Neural crest cell (in vitro differentiated cells): ENCODE data around the gene NUCKS1. TPM values are rescaled to one million over a fixed set of nuclear protein-coding genes. Genes with fewer than 3 reads are reported as not detected.
"Not testable (repeated sequence)": the region's sequence is repeated elsewhere in the genome, so short reads cannot be mapped to it uniquely, and the experiment has no call there.

ENCODE experiments used
- DNase-seq: peaks from one replicate; pipeline ENCODE4 v3.0.0; 2021; ENCODE audit warnings: low read depth, mixed read lengths, low spot score
- H3K27ac Mint-ChIP-seq: one replicate; pipeline ENCODE4 v1.8.0; 2021; ENCODE audit warnings: mild to moderate bottlenecking, mixed read lengths; ENCODE audit not compliant: unreplicated experiment
- H3K27me3 Mint-ChIP-seq: 2 replicates; pipeline ENCODE4 v1.8.0; 2021; ENCODE audit warnings: low read depth, mild to moderate bottlenecking, mixed read lengths
- H3K36me3 Mint-ChIP-seq: 2 replicates; pipeline ENCODE4 v1.8.0; 2021; ENCODE audit warnings: low read depth, mild to moderate bottlenecking, mixed read lengths
- H3K4me1 Mint-ChIP-seq: 2 replicates; pipeline ENCODE4 v1.8.0; 2021; ENCODE audit warnings: mixed read lengths
- H3K4me3 Mint-ChIP-seq: one replicate; pipeline ENCODE4 v1.8.0; 2021; ENCODE audit warnings: mild to moderate bottlenecking, mixed read lengths
- H3K9me3 Mint-ChIP-seq: 2 replicates; pipeline ENCODE4 v1.8.0; 2021; ENCODE audit warnings: mixed read lengths
- total RNA-seq: library from RNA; stranded (reverse); gene quantifications from 2 replicates; pipeline ENCODE4 v1.2.1, GENCODE V29; 2021
- TF ChIP-seq, protein P1 (sequence below): fragments of 200-600 bp; sonication (generic); conservative IDR thresholded peaks from 2 replicates; pipeline ENCODE4 v1.5.0; 2021; ENCODE audit warnings: antibody characterized with exemption, mild to moderate bottlenecking

Gene NUCKS1
- total RNA-seq, 1 donor from 2014 or later: 440 TPM

DNA sequence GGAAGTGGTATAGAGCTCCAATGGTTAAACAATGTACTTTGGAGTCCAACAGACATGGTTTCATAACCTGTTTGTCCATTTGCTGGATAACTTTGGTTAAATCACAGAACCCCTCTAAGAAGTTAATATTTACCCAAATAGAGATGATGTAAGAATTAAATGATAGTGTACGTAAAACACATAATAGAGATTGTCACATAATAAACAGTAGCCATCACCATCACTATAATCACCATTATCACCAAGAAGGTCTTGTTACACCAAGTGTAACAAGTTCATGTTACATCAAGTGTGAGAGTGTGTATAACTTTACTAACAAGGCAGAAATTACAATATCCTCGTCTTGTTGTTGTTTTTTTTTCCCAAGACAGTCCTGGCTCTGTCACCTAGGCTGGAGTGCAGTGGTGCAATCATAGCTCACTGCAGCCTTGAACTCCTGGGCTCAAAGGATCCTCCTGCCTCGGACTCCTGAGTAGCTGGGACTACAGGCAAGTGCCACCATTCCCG, 23.3 kb downstream of the NUCKS1 start:
- H3K4me1 Mint-ChIP-seq: peaks cover 4% of the 10 kb centered on the region
- H3K27me3 Mint-ChIP-seq: no peaks in the 10 kb centered on the region
- no peak overlapping the region for H3K27ac Mint-ChIP-seq
- no peak overlapping the region for H3K4me3 Mint-ChIP-seq
- no peaks in the 10 kb centered on the region for H3K9me3 Mint-ChIP-seq
- TF ChIP-seq, protein P1, sequence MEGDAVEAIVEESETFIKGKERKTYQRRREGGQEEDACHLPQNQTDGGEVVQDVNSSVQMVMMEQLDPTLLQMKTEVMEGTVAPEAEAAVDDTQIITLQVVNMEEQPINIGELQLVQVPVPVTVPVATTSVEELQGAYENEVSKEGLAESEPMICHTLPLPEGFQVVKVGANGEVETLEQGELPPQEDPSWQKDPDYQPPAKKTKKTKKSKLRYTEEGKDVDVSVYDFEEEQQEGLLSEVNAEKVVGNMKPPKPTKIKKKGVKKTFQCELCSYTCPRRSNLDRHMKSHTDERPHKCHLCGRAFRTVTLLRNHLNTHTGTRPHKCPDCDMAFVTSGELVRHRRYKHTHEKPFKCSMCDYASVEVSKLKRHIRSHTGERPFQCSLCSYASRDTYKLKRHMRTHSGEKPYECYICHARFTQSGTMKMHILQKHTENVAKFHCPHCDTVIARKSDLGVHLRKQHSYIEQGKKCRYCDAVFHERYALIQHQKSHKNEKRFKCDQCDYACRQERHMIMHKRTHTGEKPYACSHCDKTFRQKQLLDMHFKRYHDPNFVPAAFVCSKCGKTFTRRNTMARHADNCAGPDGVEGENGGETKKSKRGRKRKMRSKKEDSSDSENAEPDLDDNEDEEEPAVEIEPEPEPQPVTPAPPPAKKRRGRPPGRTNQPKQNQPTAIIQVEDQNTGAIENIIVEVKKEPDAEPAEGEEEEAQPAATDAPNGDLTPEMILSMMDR: no peak
- no peak for DNase-seq
- H3K36me3 Mint-ChIP-seq: peaks cover 12% of the 10 kb centered on the region

DNA sequence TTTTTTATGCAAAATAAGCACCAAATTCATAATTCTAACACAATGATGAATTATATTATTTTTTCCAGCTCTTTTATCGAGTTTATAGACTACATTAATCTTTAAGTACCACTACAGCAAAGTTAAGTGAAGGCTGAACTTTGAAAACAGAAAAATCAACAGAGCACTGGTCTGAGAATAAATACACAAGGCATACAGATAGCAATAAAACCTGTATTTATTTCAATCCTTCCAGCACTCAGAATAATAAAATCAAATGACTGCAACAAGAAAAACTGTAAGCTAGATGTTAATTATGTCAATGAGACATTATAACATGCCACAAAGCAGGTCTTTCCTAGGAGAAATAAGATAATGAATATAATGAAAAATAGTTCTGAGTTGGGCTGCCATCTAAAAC, 24.5 kb downstream of the NUCKS1 start:
- Mint-ChIP-seq H3K9me3 (no peaks in the 10 kb centered on the region), H3K27me3 (no peaks in the 10 kb centered on the region), H3K27ac (no peak overlapping the region), H3K36me3 (peaks cover 9% of the 10 kb centered on the region), H3K4me1 (peaks cover under 1% of the 10 kb centered on the region), H3K4me3 (no peak overlapping the region)
- TF ChIP-seq, protein P1: no peak
- no peak for DNase-seq

DNA sequence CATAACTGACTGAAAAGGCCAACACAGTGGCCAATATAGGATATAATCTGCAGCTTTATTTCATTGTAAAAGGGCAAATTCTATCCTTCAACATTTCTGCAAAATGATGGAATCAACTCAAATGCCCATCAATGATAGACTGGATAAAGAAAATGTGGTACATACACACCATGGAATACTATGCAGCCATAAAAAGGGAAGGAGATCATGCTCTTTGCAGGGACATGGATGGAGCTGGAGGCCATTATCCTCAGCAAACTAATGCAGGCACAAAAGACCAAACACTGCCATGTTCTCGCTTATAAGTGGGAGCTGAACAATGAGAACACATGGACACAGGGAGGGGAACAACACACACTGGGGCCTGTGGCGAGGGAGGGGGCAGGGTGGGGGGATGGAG, 29.2 kb downstream of the NUCKS1 start:
- not testable (repeated sequence) for H3K4me1 Mint-ChIP-seq, H3K9me3 Mint-ChIP-seq, H3K27me3 Mint-ChIP-seq, DNase-seq, H3K27ac Mint-ChIP-seq, H3K4me3 Mint-ChIP-seq
- peaks cover 18% of the 10 kb centered on the region for H3K36me3 Mint-ChIP-seq

DNA sequence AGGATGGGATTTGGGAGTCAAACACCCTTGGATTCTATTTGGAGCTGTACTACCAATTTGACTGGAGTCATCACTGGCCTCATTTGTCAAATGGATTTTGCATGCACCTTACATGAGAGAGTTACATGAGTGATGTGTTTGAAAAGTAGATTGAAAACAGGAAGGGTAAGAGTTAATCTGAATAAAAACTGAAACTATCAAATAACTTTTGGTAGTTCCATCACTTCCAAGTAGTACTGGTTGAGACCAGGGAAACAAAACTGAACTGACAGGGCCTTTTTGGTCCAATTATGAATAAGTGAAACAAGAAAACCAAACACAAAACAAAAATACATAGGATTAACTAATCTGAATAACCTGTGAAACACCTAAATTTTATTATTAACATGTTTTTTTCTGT, 30.2 kb downstream of the NUCKS1 start:
- Mint-ChIP-seq H3K4me1 (peaks cover 3% of the 10 kb centered on the region), H3K27ac (no peak overlapping the region), H3K27me3 (no peaks in the 10 kb centered on the region), H3K9me3 (no peaks in the 10 kb centered on the region), H3K4me3 (no peak overlapping the region), H3K36me3 (peaks cover 23% of the 10 kb centered on the region)
- TF ChIP-seq, protein P1: no peak
- DNase-seq: no peak

DNA sequence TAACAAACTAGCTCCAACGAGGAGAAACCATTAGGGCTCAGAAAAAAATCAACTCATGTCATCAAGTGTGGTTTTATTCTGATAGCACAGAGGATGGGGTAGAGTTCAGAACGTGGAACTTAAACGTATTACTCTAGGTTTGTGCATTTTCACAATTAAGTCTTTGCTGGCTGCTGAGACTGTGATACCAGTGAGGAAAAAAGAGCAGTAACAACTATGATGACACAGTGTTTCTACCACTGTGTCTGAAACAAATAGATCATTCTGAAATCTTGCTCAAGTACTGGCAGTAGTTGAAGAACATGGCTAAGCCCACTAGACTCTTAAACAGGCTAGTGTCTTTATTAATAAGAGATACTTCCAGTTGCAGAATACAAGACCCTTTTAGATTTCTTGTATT, 31.0 kb downstream of the NUCKS1 start:
- no peak for DNase-seq
- TF ChIP-seq, protein P1: no peak
- Mint-ChIP-seq H3K27ac (no peak overlapping the region), H3K9me3 (no peaks in the 10 kb centered on the region), H3K4me1 (peaks cover 11% of the 10 kb centered on the region), H3K4me3 (no peak overlapping the region), H3K36me3 (peaks cover 25% of the 10 kb centered on the region), H3K27me3 (no peaks in the 10 kb centered on the region)

DNA sequence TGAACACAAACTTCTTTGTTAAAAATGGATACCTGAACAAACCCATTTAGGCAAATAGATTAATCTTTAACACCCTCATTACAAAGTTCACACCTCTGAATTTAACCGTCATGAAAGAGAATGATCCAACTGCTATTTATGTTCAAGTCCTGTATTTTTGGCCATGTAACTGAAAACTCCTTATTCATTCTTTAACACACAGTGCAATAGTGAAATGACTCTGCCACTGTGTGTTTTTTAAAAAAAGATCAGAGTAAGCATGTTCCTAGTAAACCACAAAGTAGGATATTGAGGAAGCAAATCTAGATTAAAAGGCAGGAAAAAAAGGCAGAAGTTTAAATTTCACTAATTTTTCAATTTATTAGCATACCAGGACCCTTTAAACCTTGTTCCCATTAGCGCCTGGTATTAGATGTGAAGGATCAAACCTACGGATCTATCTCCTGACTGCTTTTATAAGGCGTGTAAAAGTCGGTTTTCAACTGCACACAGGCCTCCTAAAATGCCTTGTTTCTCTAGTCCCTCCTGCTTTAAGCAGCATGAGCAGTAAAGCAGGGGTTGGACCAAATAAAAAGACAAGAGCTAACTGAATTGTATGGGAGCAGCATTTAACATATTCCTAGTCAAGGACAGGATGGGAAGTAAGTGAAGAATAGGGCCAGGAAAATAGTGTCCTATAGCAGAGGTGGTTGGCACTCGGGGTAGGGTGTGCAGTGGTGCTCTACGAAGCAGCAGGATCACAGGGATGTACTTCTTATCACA, 33.4 kb downstream of the NUCKS1 start:
- peaks cover 25% of the 10 kb centered on the region for H3K36me3 Mint-ChIP-seq
- peaks cover 12% of the 10 kb centered on the region for H3K4me1 Mint-ChIP-seq
- H3K27me3 Mint-ChIP-seq: no peaks in the 10 kb centered on the region
- no peak overlapping the region for H3K27ac Mint-ChIP-seq
- H3K9me3 Mint-ChIP-seq: no peaks in the 10 kb centered on the region
- DNase-seq: no peak
- no peak overlapping the region for H3K4me3 Mint-ChIP-seq
- TF ChIP-seq, protein P1: no peak
